SHP77 (cell line): Measurements from ENCODE around the gene RAB1B.

Source experiments
- DNase-seq, 2 experiments: peaks; one replicate each; lab custom pipeline; 2025; lab: John Stamatoyannopoulos, UW

The RAB1B gene

DNA sequence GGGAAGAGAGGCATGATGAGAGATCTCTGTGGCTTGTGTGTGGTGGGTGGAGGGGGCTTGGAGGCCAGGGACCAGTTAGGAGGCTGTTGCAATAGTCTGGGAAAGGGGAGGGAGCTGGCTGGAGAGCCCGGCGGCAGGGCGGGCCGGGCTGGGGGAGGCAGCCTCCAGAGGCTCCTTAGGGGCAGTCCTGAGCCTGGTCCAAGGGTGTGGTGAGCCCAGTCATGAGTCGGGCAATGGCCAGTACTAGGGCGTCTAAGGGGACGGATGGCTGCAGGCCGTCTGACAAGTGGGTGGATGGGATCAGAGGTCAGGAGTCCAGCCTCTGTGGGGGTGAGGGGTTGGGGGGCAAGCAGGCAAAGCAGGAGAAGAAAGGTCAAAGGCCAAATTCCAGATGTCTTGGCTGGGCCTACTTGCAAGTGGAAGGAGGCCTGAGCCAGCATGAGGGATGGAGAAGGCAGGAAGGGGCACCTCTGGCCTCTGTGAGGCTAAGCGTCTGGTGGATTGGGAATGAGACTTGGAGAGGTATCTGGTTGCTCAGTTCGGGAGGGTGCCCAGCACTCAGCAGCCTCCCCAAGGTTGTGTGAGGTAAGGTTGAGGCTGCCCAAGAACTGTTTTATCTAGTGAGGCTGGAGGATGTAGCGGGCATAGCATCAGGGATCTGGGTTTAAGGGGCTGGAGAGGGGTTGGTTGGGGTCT is 54.4 kb downstream of the RAB1B start:
- no peak for DNase-seq

DNA sequence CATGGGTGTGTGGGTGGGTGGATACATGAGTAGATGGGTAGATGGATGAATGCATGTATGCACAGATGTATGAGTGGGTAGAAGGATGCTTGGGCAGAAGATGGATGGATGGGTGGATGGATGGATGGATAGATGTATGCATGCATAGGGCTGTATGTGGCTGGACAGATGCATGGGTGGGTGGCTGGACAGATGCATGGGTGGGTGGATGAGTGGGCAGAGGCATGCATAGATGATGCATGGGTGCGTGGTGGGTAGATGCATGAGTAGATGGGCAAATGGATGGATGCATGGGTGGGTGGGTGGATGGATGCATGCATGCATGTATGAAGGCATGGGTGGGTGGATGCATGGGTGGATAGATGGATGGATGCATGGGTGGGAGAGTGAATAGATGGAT is 55.2 kb downstream of the RAB1B start:
- DNase-seq: no peak

DNA sequence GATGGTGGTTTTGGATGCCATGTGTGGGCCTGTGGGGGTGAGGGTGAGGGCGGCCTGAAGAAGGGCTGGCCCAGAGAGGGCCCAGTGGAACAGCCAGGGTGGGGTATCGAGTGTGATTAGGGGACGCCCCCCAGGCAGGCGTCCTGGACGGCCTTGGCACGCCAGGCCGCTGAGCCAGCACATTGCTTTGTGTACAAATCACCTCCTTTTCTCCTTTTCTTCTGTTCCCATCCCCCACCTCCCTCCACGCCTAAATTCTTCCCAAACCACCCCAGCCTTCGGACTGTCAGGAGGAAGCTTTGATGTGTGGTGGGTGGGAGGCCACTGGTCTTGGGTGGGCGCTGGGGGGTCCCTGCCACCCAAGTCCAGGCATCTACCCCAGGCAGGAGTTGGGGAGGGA is 56.2 kb downstream of the RAB1B start:
- no peak for DNase-seq

DNA sequence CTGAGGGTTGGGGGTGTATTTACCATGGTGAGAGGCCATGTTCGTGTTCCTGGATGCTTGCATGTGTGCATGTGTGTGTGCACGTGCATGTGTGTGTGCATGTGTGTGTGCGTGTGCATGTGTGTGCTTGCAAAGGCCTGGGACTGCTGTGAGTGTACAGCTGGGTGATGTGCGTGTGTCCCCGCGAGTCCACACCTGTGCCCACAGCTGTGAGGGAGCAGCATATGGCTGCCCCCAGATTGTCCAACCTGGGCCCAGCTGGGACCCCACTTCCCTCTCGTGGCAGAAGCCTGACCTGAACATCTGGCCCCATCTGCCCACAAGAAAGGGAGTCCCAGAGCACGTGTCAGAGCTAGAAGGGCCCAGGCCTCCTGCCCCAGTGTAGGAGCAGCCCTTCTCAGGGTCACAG is 56.8 kb downstream of the RAB1B start:
- no peak for DNase-seq

DNA sequence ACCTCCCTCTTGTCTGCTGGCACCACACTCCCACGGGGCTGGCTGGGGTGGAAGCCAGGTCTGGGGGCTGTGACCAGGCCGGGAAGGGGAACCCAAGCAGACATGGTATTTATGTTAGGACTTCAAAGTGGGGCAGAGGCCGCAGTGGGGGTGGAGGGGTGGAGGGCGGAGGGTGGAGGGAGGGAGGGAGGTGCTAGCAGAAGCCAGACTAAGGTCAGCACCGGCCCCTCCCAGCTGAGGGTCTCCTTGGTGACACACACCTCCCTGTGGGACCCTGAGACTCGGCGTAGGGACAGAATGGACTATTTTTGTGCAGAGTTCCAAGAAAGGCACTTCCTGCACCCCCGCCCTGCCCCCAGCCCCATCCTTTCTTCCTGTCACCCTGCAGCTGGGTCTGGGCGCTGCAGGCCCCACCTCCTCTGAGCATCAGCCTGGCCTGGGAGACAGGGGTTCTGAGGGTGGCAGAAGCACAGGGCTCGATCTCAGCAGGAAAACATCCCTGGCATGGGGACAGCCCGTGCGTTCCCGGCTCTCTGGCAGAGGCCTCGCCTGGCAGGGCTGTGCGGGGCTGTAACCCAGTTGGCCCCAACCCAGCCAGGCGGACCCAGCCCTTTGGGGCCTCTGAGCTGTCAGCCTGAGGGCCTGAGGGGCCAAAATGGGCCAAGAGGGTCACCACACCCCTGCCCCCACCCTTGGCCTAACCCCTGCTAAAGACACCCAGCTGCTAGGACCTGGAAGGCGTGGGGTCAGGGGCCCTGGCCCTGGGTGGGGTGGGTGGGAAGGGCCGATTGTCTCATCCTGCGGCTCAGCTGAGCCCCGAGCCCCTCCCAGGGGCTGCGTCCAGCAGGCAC is 58.0 kb downstream of the RAB1B start:
- no peak for DNase-seq
